Gastrocnemius medialis (tissue), 4 donors: ENCODE measurements around the gene TLE4. TPM values are rescaled to one million over a fixed set of nuclear protein-coding genes. Genes with fewer than 3 reads are reported as not detected.

Experiments used
- ATAC-seq, 2 donors: fragments of 150-250 bp; one replicate each; pipeline ENCODE4 v1.9.1; 2016
- DNase-seq, 2 donors: peaks; one replicate each; pipeline ENCODE4 v3.0.0-alpha.2; 2019
- H3K27ac ChIP-seq, 4 donors: fragments of 200-600 bp; sonication (generic); 1 replicate in 1 of 4; 2 replicates in 3 of 4; pipeline ENCODE4 v1.5.1; 2016 to 2018; ENCODE audit warnings: mild to moderate bottlenecking in 2 of 4, moderate library complexity in 1 of 4
- H3K27me3 ChIP-seq, 3 donors: fragments of 200-600 bp; sonication (generic) in 2 of 3; 1 replicate in 1 of 3; 2 replicates in 2 of 3; pipeline versions ENCODE4 v1.5.1 to v1.6.0; 2016 to 2019; ENCODE audit warnings: mild to moderate bottlenecking in 1 of 3, moderate library complexity in 1 of 3
- H3K36me3 ChIP-seq, 2 donors: fragments of 200-600 bp; sonication (generic) in 1 of 2; one replicate each; pipeline ENCODE4 v1.5.1; 2017 to 2018
- H3K4me1 ChIP-seq, 2 donors: fragments of 200-600 bp; sonication (generic) in 1 of 2; one replicate each; pipeline ENCODE4 v1.5.1; 2016 to 2017; ENCODE audit warnings: mild to moderate bottlenecking in 2 of 2
- H3K4me3 ChIP-seq, 4 donors: fragments of 200-600 bp; sonication (generic) in 3 of 4; 1 replicate in 1 of 4; 2 replicates in 3 of 4; pipeline ENCODE4 v1.5.1; 2016 to 2019; ENCODE audit warnings: mild to moderate bottlenecking in 2 of 4
- H3K9me3 ChIP-seq, 3 donors: fragments of 200-600 bp; sonication (generic) in 2 of 3; 1 replicate in 1 of 3; 2 replicates in 2 of 3; pipeline ENCODE4 v1.5.1; 2016 to 2019
- CTCF ChIP-seq, 5 experiments: fragments of 450-650 bp in 3 of 5; fragments of 200-600 bp in 2 of 5; sonication (generic) in 2 of 5; IDR thresholded peaks in 4 of 5; conservative IDR thresholded peaks in 1 of 5; 1 replicate in 4 of 5; 2 replicates in 1 of 5; pipeline ENCODE4 v1.5.1; 2016 to 2019; ENCODE audit warnings: antibody characterized with exemption in 5 of 5, mild to moderate bottlenecking in 3 of 5, moderate library complexity in 3 of 5
- POLR2A ChIP-seq, 2 donors: fragments of 450-650 bp; IDR thresholded peaks; one replicate each; pipeline ENCODE4 v1.6.1; 2017; ENCODE audit warnings: antibody characterized with exemption in 2 of 2, mild to moderate bottlenecking in 2 of 2, moderate library complexity in 2 of 2
- in situ Hi-C, 4 donors: fragments of 200-750 bp; cut with MboI; loops; one replicate each; pipeline versions ENCODE4 v1.15.0 to v1.8.0; 2017; ENCODE audit warnings: low sequenced_read_pairs in 4 of 4
- intact Hi-C: fragments of 100-400 bp; cut with DNase I; formaldehyde crosslinking; loops from one replicate; pipeline ENCODE4 v1.15.1; 2023; ENCODE audit warnings: low total_unique reads
- total RNA-seq, 4 donors: library from RNA; depleted of rRNA; stranded (reverse); fragments of >200 nt; gene quantifications; one replicate each; pipeline versions ENCODE4 v1.1.0 to v1.2.3, GENCODE V29; 2016

Gene TLE4
- total RNA-seq, 4 donors from 2014 or later: 30.1 to 64.6 (median 43.4) TPM

- ATAC-seq (no peak), DNase-seq (no peak)
- H3K27ac ChIP-seq: no peak overlapping the region
- H3K9me3 ChIP-seq: no peaks in the 10 kb centered on the region
- no peaks in the 10 kb centered on the region for H3K36me3 ChIP-seq
- intact Hi-C loops: no loop called here
- no peak overlapping the region for H3K4me3 ChIP-seq
- no peaks in the 10 kb centered on the region for H3K27me3 ChIP-seq
- peaks cover 37 to 62% of the 10 kb centered on the region in 2 donors for H3K4me1 ChIP-seq
- TF ChIP-seq POLR2A (IDR thresholded peaks at IDR 0.05) (no peak), CTCF (IDR thresholded peaks at IDR 0.05 in 4 of 5, conservative IDR thresholded peaks at IDR 0.05 in 1 of 5) (no peak)
- in situ Hi-C loops: no loop called here
Measured at GRCh38 chr9:79688363-79688762, 116.6 kb downstream of the TLE4 start.

GRCh38 chr9:79689576-79689975 is 117.8 kb downstream of the TLE4 start:
- TF ChIP-seq POLR2A (IDR thresholded peaks at IDR 0.05): no peak
- no peak for TF ChIP-seq CTCF (IDR thresholded peaks at IDR 0.05 in 4 of 5, conservative IDR thresholded peaks at IDR 0.05 in 1 of 5)
- Histone ChIP-seq H3K4me1 (peaks cover 46 to 68% of the 10 kb centered on the region in 2 donors), H3K27me3 (no peaks in the 10 kb centered on the region), H3K27ac (no peak overlapping the region), H3K36me3 (no peaks in the 10 kb centered on the region), H3K4me3 (no peak overlapping the region), H3K9me3 (no peaks in the 10 kb centered on the region)
- no peak for ATAC-seq
- no peak for DNase-seq
- intact Hi-C loops: no loop called here
- in situ Hi-C loops: no loop called here

DNA sequence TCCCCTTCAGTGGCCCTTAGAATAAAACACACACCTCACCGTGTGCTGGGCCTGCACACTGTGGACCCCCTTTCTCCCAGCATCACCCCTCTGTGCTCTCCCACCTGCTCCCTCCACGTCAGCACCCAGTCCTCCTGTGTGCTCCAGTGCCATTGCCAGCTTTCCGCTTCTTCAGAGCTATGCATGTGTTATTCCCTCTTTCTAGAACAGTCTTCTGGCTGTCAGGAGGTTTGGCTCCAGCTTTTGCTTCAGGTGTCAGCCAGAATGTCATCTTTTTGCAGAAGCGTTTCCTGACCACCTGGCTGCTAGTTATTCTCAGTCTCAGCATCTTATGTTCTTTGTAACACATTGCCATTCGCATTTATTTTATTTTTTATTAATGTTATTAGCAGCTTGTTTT is 119.7 kb downstream of the TLE4 start:
- DNase-seq (no peak), ATAC-seq (no peak)
- no peak for TF ChIP-seq POLR2A (IDR thresholded peaks at IDR 0.05)
- TF ChIP-seq CTCF (IDR thresholded peaks at IDR 0.05 in 4 of 5, conservative IDR thresholded peaks at IDR 0.05 in 1 of 5): no peak
- Histone ChIP-seq H3K9me3 (no peaks in the 10 kb centered on the region), H3K27me3 (no peaks in the 10 kb centered on the region), H3K36me3 (no peaks in the 10 kb centered on the region), H3K4me3 (no peak overlapping the region), H3K27ac (no peak overlapping the region), H3K4me1 (peaks cover 29 to 59% of the 10 kb centered on the region in 2 donors)
- intact Hi-C loops: no loop called here
- in situ Hi-C loops: no loop called here

DNA sequence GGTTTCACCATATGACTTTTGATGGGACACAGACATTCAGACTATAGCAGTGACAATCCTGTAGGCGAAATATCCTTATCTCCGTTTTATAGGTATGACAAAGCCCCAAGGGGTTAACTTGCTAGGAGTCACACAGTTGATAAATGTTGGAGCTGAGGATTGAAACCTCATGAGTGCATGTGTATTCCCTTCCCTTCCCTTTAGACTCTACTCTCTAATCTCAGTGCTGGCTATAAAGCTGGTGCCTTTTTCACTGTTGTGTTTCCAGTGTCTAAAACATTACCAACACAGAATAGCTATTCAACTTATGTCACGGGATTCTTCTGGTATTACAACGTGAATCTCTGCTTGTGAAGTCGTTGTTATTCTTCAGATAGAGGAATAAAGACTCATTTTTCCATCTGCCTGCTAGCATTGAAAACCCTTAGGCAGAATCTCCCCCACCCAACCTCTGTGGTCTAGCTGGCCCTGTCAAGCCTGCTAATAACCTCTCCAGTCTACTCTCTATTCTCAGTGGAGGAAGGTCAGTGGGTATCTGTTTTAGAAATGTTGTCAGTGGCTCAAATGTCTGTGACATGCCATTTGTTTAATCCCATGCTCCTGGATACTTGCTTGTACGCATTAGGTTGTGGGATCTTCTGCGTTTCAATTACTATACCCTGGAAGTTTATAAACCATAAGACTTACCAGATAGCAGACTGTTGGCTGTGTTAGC is 121.2 kb downstream of the TLE4 start:
- intact Hi-C loops: no loop called here
- TF ChIP-seq CTCF (IDR thresholded peaks at IDR 0.05 in 4 of 5, conservative IDR thresholded peaks at IDR 0.05 in 1 of 5) (no peak), POLR2A (IDR thresholded peaks at IDR 0.05) (no peak)
- no peaks in the 10 kb centered on the region for H3K27me3 ChIP-seq
- no peak for DNase-seq
- no peaks in the 10 kb centered on the region for H3K36me3 ChIP-seq
- peaks cover 22 to 56% of the 10 kb centered on the region in 2 donors for H3K4me1 ChIP-seq
- ATAC-seq: peak; percentile 37 to 50
- H3K4me3 ChIP-seq: no peak overlapping the region
- H3K9me3 ChIP-seq: no peaks in the 10 kb centered on the region
- peak overlapping the region in 1 of 4 donors; percentile 22 for H3K27ac ChIP-seq
- in situ Hi-C loops: no loop called here
